Stimulated activated CD4-positive, alpha-beta T cell treated with anti-CD3 and anti-CD28 coated beads, Interleukin-12 subunit alpha, Interleukin-12 subunit beta, amount 100 ng/mL, for 4 hours (primary cell): Measurements from ENCODE around the gene MRPL41.
"Not testable (repeated sequence)": the region's sequence is repeated elsewhere in the genome, so short reads cannot be mapped to it uniquely, and the experiment has no call there.

Source experiments
- DNase-seq: peaks from one replicate; pipeline ENCODE4 v3.0.0-alpha.2; 2020

The MRPL41 gene

DNA sequence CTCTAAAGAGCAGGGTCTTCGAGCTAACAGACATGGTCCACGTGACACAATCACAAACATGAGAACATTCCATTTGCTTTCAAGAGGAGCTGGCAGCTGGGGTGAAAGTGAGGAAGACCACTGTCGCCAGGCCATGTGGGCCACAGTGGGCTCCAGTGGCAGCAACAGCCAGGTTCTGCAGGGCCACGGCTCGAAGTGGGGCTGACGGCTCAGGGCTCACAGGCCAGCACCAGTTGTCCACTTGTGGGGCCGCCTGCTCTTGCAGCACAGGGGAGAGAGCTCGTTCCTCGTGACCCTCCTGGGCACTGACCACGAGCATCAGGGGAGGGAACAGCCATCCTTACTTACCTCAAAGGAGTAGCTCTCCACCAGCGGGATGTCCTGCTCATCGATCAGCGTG lies 36.6 kb downstream of the MRPL41 start:
- DNase-seq: no peak

DNA sequence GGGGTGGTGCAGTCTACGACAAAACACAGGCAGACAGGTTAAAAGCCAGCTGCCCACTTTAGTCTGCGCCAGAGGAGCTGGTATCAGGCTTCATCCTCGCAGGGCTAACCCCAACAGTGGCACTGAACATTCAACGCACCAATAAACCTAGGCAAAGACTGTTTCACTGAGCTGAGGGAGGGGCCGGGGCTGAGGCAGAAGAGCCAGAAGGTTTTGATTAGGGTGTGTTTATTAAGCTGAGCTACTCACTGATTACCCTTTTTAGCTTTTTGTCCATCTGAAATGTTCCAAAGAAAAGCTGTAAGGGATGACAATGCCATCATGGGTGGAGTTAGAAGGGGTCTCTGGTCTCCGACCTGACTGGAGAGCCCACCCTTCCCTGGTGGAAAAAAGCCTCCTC lies 37.2 kb downstream of the MRPL41 start:
- no peak for DNase-seq

DNA sequence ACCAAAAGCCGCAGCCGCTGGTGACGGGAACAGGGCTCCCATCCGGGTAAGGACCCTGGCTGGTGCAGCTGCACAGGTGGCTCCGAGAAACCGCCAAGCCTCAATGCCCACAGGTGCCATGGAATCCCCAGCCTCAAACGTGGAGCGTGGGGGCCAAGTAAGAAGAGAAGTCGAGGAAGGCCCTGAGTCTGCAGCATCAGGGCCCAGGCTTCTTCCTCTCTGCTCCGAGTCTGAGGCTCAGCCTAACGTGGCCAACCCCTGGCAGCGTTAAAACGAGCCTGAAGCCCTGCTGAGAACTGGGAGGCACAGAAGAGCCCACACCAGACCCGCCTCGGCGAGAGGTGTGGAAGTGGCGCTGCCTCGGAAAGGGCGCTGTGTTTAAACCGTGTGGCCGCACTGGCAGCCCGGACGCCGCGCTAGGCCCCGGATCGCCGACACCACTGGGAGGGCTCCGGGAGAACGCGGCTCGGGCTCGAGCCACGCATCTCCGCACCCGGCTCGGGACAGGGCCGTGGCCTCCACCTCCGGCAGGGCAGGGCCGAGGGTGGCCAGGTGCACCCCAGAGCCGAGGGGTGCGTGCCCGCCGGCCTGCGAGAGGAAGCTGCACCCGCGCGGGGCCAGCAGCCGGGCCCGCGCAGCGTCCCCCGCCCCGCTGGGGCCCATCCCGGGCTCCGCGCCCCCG lies 37.9 kb downstream of the MRPL41 start:
- no peak for DNase-seq

DNA sequence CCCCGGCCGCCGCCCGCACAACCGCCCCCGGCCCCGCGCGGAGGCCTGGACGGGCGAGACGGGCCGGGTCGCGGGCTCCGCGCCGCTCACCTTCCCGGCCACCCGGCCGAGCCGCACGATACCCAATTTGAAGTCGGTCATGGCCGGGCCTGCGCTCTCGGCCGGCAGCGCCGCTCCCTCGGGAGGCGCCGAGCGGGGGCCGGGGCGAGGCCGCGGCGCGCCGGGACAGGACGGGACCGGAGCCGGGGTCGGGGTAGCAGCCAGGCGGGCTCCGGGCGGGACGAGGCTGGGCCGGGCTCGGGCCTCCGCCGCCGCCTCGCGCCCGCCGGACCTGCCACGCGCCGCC lies 38.4 kb downstream of the MRPL41 start:
- no peak for DNase-seq

DNA sequence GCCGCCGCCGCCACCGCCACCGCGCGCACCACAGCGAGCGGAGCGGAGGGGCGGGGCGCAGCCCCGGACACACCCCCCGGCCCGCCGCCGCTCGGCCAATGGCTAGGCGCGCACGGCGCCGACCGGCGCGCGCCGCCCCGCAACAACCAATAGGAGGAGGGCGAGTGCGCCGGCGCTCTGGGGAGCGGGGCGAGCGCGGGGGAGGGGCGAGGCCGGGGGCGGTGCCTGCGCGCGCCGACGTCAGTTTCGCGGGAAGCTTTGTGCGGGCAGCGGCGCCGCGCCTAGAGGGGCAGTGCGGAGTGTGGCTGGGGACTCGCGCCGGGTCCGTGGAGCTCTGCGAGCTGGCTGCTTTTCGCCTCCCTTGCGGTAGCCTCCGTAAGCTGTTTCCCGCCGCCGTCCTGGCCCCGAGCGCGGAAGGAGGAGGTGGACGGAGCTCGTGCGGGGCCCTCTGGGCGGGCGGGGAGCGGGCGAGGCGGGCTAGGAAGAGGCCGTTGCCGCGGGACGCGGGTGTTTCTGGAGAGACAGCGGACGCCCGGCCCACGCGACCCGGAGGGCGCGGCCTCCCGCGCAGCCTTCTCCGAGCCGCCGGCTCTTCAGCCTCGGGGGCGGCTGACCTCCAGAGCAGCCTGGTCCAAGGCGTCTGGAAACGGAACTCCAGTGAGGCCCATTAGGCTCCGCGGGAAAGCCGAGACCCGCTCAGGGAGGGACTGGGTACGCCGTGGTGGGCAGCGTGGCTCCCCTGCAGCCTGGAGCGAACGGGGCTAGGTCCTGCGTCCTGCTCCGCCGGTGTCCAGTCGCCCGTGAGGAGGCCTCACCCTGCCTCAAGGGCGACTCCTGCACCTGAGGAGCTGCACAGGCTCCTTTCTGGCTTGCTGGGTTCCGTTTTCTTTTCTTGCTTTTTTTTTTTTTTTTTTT lies 39.0 kb downstream of the MRPL41 start, which contains the start of gene ZMYND19:
ZMYND19 (minus strand) TSS at position 44 of the 915 bp plus-strand sequence. CDS start 249 bp downstream, outside the sequence.
- peak; percentile 91 for DNase-seq

DNA sequence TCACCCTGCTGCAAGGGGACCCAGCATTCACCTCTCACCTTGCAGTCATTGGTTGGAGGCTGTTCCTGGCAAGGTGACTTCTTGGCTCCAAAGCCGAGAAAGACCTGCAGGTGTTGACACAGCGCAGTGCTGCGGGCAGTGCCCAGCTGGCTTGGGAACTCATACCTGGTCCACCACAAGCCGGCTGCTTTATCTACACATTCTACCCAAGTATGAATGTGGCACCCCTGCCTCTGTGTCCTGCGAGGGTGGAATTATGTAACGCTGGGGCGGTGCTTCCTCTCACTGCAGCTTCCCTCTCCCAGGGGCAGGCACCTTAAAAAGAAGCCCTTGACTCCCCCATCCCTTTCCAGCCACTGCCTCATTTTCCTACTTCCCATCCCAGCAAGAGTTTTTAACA lies 41.1 kb downstream of the MRPL41 start:
- DNase-seq: no peak

DNA sequence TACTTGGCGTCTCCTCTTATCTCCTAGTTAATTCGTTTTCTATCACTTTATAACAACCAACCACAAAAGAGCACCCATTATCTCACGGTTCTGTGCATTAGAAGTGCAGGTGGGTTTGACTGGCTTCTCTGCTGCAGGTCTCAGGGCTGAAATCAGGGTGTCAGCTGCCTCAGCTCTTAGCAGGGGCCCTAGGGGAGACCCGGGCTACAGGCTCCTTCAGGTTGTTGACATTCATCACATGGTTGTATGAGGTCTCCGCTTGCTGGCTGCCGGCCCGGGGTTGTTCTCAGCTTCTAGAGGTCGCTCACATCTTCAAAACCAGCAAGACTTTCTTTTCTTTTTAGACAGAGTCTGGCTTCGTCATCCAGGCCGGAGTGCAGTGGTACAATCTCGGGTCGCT lies 41.5 kb downstream of the MRPL41 start:
- no peak for DNase-seq

DNA sequence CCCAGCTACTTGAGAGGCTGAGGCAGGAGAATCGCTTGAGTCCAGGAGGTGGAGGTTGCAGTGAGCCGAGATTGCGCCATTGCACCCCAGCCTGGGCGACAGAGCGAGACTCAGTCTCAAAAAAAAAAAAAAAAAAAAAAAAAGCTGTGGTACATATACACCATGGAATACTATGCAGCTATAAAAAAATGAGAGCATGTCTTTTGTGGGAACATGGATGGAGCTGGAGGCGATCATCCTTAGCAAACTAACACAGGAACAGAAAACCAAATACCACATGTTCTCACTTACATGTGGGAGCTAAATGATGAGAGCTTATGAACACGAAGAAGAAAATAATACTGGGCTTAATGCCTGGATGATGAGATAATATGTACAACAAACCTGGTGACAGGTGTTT lies 44.9 kb downstream of the MRPL41 start:
- not testable (repeated sequence) for DNase-seq

DNA sequence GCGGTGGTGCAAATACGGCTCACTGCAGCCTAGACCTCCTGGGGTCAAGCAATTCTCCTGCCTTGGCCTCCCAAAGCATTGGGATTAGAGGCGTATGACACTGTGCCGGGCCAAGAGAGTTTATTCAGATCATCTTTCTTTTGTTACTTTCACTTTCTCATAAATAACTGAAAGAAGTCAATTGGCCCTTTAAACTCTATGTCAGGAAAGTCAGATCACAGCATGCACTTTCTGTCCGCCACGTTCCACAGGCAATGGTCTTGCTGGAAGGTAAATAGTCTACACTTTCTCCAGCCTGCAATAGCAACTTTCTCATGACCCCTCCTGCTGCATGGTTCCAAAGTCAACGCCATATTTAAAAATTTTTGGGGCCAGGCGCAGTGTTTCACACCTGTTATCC lies 47.3 kb downstream of the MRPL41 start:
- no peak for DNase-seq
